Keratinocyte (primary cell): ENCODE measurements around the gene ZNF765. TPM values are rescaled to one million over a fixed set of nuclear protein-coding genes. Genes with fewer than 3 reads are reported as not detected.

Source experiments
- DNase-seq: peaks from one replicate; pipeline ENCODE4 v3.0.0-alpha.2; 2011; ENCODE audit warnings: low read depth, missing footprints, low spot score
- FAIRE-seq: peaks from 2 replicates; lab custom pipeline; 2011; peaks lifted over from hg19 to GRCh38; lab: Jason Lieb, UNC
- H2AFZ ChIP-seq: 2 replicates; pipeline ENCODE4 v1.6.0; 2012; ENCODE audit warnings: low read length, control low read depth, inconsistent platforms; ENCODE audit not compliant: control insufficient read depth
- H3K27ac ChIP-seq: 2 replicates; pipeline ENCODE4 v1.5.1; 2011; ENCODE audit warnings: low read length; ENCODE audit not compliant: control insufficient read depth, insufficient read depth
- H3K27me3 ChIP-seq: 3 replicates; pipeline ENCODE4 v1.6.0; 2011; ENCODE audit warnings: low read length; ENCODE audit not compliant: control insufficient read depth, insufficient read depth; ENCODE audit errors: extremely low read depth
- H3K36me3 ChIP-seq, 2 experiments: 2 replicates in 1 of 2; 3 replicates in 1 of 2; pipeline ENCODE4 v1.5.1; 2011; ENCODE audit warnings: low read length in 2 of 2, mild to moderate bottlenecking in 1 of 2; ENCODE audit not compliant: control insufficient read depth in 2 of 2, insufficient read depth in 2 of 2; ENCODE audit errors: extremely low read depth in 1 of 2
- H3K4me1 ChIP-seq: 3 replicates; pipeline ENCODE4 v1.5.1; 2011; ENCODE audit warnings: low read length; ENCODE audit not compliant: control insufficient read depth, insufficient read depth; ENCODE audit errors: extremely low read depth
- H3K4me2 ChIP-seq: 3 replicates; pipeline ENCODE4 v1.6.0; 2011; ENCODE audit warnings: low read depth, low read length; ENCODE audit not compliant: control insufficient read depth, insufficient read depth; ENCODE audit errors: extremely low read depth
- H3K4me3 ChIP-seq, 3 experiments: fragments of 200-600 bp in 1 of 3; sonication (generic) in 1 of 3; 2 replicates in 2 of 3; 3 replicates in 1 of 3; pipeline ENCODE4 v1.5.1; 2011 to 2016; ENCODE audit warnings: low read length in 3 of 3, mild to moderate bottlenecking in 3 of 3, control low read depth in 2 of 3, inconsistent platforms in 1 of 3, low read depth in 1 of 3, mixed read lengths in 1 of 3, mixed run types in 1 of 3, moderate library complexity in 1 of 3; ENCODE audit not compliant: control insufficient read depth in 2 of 3, insufficient read depth in 2 of 3; ENCODE audit errors: extremely low read depth in 1 of 3
- H3K79me2 ChIP-seq: 2 replicates; pipeline ENCODE4 v1.6.0; 2012; ENCODE audit warnings: low read length; ENCODE audit not compliant: control insufficient read depth, insufficient read depth
- H3K9ac ChIP-seq: 3 replicates; pipeline ENCODE4 v1.6.0; 2011; ENCODE audit warnings: low read length; ENCODE audit not compliant: control insufficient read depth, insufficient read depth; ENCODE audit errors: extremely low read depth
- H3K9me1 ChIP-seq: 3 replicates; pipeline ENCODE4 v1.6.0; 2011; ENCODE audit warnings: low read length; ENCODE audit not compliant: control insufficient read depth, insufficient read depth; ENCODE audit errors: extremely low read depth
- H3K9me3 ChIP-seq: 2 replicates; pipeline ENCODE4 v1.5.1; 2012; ENCODE audit warnings: low read depth, low read length; ENCODE audit not compliant: control insufficient read depth
- H4K20me1 ChIP-seq: 3 replicates; pipeline ENCODE4 v1.6.0; 2011; ENCODE audit warnings: low read length; ENCODE audit not compliant: control insufficient read depth, insufficient read depth; ENCODE audit errors: extremely low read depth
- EZH2 ChIP-seq: IDR thresholded peaks from one replicate; pipeline ENCODE4 v1.6.1; 2012; ENCODE audit warnings: inconsistent platforms, mild to moderate bottlenecking, low read length, moderate library complexity
- dilution Hi-C: fragments of 300-500 bp; cut with MboI; formaldehyde crosslinking; loops from one replicate; pipeline ENCODE4 v1.7.0; 2020; ENCODE audit warnings: low sequenced_read_pairs; ENCODE audit not compliant: extremely low pct_ligation_motif_present
- polyA plus RNA-seq, 5 experiments: library from polyadenylated mRNA; depleted of rRNA in 3 of 5; stranded (reverse) in 3 of 5; stranded (forward) in 1 of 5; unstranded in 1 of 5; fragments of >200 nt; gene quantifications; 1 replicate in 1 of 5; 2 replicates in 3 of 5; 3 replicates in 1 of 5; pipeline versions ENCODE4 v1.2.1 to v1.2.3, GENCODE V29; 2011 to 2012; ENCODE audit warnings: missing spikeins in 2 of 5, low read depth in 1 of 5, low replicate concordance in 1 of 5
- TF ChIP-seq, protein P1 (sequence below), 3 experiments: IDR thresholded peaks in 1 of 3; conservative IDR thresholded peaks in 1 of 3; optimal IDR thresholded peaks in 1 of 3; 2 replicates in 2 of 3; 3 replicates in 1 of 3; pipeline versions ENCODE3 to v1.5.1; 2011; ENCODE audit warnings: low read length in 3 of 3, mild to moderate bottlenecking in 3 of 3, moderate library complexity in 2 of 3, control low read depth in 1 of 3, inconsistent platforms in 1 of 3; ENCODE audit not compliant: insufficient read depth in 2 of 3; ENCODE audit errors: extremely low read depth in 1 of 3

ZNF765 gene
- polyA plus RNA-seq, 1 donor (not counting 4 experiments of a cell fraction or from before 2014, with no cell fraction given): 5.2 TPM

- dilution Hi-C loops: no loop called here
- no peak overlapping the region for H3K9ac ChIP-seq
- no peak for FAIRE-seq
- TF ChIP-seq EZH2: no peak
- TF ChIP-seq, protein P1, sequence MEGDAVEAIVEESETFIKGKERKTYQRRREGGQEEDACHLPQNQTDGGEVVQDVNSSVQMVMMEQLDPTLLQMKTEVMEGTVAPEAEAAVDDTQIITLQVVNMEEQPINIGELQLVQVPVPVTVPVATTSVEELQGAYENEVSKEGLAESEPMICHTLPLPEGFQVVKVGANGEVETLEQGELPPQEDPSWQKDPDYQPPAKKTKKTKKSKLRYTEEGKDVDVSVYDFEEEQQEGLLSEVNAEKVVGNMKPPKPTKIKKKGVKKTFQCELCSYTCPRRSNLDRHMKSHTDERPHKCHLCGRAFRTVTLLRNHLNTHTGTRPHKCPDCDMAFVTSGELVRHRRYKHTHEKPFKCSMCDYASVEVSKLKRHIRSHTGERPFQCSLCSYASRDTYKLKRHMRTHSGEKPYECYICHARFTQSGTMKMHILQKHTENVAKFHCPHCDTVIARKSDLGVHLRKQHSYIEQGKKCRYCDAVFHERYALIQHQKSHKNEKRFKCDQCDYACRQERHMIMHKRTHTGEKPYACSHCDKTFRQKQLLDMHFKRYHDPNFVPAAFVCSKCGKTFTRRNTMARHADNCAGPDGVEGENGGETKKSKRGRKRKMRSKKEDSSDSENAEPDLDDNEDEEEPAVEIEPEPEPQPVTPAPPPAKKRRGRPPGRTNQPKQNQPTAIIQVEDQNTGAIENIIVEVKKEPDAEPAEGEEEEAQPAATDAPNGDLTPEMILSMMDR (optimal IDR thresholded peaks at IDR 0.05 in 1 of 3, IDR thresholded peaks at IDR 0.05 in 1 of 3, conservative IDR thresholded peaks at IDR 0.05 in 1 of 3; ENCODE audit: extremely low read depth in 1 of 3, insufficient read depth in 2 of 3, low read length in 3 of 3): no peak
- H3K4me1 ChIP-seq: no peaks in the 10 kb centered on the region
- H3K79me2 ChIP-seq: no peaks in the 10 kb centered on the region
- no peaks in the 10 kb centered on the region for H3K9me1 ChIP-seq
- no peak for DNase-seq
- no peak overlapping the region for H3K4me3 ChIP-seq
- no peaks in the 10 kb centered on the region for H3K27me3 ChIP-seq
- no peak overlapping the region for H2AFZ ChIP-seq
- no peaks in the 10 kb centered on the region for H4K20me1 ChIP-seq
- no peak overlapping the region for H3K4me2 ChIP-seq
- H3K36me3 ChIP-seq: peaks cover 7 to 13% of the 10 kb centered on the region in 2 experiments
- no peak overlapping the region for H3K27ac ChIP-seq
- peaks cover 14% of the 10 kb centered on the region for H3K9me3 ChIP-seq
Observed at GRCh38 chr19:53374743-53375142, 20.2 kb upstream of the ZNF765 start.

DNA sequence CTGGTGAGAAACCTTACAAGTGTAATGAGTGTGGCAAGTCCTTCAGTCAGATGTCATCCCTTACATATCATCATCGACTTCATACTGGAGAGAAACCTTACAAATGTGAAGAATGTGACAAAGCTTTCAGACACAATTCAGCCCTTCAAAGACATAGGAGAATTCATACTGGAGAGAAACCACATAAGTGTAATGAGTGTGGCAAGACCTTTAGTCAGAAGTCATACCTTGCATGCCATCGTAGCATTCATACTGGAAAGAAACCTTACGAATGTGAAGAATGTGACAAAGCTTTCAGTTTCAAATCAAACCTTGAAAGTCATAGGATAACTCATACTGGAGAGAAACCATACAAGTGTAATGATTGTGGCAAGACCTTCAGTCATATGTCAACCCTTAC lies 13.6 kb upstream of the ZNF765 start:
- H3K27ac ChIP-seq: no peak overlapping the region
- H3K9me1 ChIP-seq: no peaks in the 10 kb centered on the region
- H3K9me3 ChIP-seq: peaks cover 46% of the 10 kb centered on the region
- TF ChIP-seq EZH2: no peak
- TF ChIP-seq, protein P1 (optimal IDR thresholded peaks at IDR 0.05 in 1 of 3, IDR thresholded peaks at IDR 0.05 in 1 of 3, conservative IDR thresholded peaks at IDR 0.05 in 1 of 3; ENCODE audit: extremely low read depth in 1 of 3, insufficient read depth in 2 of 3, low read length in 3 of 3): no peak
- no peak overlapping the region for H3K9ac ChIP-seq
- H3K4me1 ChIP-seq: no peaks in the 10 kb centered on the region
- no peaks in the 10 kb centered on the region for H3K27me3 ChIP-seq
- peaks cover 8 to 11% of the 10 kb centered on the region in 2 experiments for H3K36me3 ChIP-seq
- dilution Hi-C loops: no loop called here
- H4K20me1 ChIP-seq: no peaks in the 10 kb centered on the region
- FAIRE-seq: no peak
- no peak for DNase-seq
- H3K4me2 ChIP-seq: no peak overlapping the region
- no peak overlapping the region for H2AFZ ChIP-seq
- no peaks in the 10 kb centered on the region for H3K79me2 ChIP-seq
- H3K4me3 ChIP-seq: no peak overlapping the region
